ENCODE results near the gene CHRDL1.
"Not testable (repeated sequence)": the region's sequence is repeated elsewhere in the genome, so short reads cannot be mapped to it uniquely, and the experiment has no call there.

CHRDL1 gene, protein sequence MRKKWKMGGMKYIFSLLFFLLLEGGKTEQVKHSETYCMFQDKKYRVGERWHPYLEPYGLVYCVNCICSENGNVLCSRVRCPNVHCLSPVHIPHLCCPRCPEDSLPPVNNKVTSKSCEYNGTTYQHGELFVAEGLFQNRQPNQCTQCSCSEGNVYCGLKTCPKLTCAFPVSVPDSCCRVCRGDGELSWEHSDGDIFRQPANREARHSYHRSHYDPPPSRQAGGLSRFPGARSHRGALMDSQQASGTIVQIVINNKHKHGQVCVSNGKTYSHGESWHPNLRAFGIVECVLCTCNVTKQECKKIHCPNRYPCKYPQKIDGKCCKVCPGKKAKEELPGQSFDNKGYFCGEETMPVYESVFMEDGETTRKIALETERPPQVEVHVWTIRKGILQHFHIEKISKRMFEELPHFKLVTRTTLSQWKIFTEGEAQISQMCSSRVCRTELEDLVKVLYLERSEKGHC

DNA sequence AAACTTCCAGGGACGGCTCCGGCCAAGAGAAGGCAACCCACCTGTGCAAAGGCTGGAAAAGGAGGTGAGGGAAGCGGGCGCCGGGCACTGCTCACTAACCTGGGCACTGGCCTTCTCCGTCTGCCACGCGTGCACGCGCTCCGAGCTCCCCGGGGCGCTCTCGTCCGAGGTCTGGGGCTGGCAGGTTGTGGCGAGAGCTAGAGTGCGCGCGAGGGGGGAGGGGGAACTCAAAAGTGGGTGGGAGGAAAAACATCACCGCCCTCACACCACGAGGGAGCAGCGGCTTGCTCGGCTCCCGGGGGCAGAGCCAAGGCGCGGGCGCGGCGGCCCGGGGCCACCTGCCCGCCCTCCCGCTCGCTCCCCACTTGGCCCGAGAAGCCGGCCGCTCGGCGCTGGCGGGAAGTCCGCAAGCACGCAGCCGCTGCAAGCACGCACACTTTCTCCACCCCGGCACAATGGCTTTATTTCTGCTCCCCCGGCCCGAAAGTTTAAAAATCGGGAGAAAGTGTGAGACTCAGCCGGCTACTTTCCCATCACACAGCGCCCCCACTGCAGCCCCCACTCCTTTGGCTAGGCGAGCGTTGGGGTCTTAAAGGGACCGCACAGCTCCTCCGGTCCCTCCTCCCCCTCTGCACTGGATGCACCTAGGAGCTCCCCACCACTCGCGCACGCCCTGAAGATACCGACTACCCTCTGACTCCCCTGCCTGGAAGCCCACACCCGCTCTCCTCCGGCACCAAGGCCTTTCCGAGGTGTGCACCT, at the start of gene CHRDL1:
CHRDL1 (minus strand) TSS at position 173 of the 762 bp plus-strand sequence. CDS start 3,636 bp downstream, outside the sequence.
- no peak for DNase-seq

DNA sequence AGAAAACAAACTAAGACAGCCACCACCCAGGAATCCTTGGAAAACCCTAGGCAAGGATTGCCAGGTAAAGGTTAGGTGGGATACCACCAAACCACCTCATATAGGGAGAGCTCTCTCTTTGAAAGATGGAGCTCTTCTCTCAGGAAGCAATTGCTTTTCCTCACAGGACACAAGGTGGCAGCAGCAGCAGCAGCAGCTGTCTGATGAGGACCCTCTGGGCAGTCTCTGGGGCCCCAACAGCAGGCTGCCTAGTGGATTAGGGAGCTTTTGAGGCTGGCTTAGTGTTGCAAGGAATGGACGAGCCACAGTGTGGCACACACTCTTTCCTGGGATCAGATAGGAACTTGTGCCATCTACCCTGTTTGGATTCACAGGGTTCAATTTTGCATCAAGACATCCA, 41.4 kb upstream of the CHRDL1 start:
- DNase-seq = no peak

DNA sequence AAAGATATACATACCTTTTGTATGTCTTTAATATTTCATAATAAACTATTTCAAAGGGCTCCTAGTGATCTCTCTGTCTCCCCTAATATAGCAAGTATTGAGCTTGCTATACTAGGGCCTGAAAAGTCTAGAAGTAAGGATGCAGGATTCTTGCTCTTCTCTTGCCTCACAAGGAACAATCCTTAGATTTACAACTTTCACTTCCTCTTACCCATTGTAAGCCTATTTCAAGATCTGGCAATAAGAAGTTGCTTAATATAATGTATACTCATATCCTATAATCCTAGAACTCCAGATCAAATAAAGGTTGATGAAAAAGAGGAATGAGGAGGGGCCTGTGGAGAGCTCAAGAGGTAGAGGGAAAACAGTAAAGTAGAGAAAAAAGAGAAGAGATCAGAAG, 40.8 kb upstream of the CHRDL1 start:
- no peak for DNase-seq

DNA sequence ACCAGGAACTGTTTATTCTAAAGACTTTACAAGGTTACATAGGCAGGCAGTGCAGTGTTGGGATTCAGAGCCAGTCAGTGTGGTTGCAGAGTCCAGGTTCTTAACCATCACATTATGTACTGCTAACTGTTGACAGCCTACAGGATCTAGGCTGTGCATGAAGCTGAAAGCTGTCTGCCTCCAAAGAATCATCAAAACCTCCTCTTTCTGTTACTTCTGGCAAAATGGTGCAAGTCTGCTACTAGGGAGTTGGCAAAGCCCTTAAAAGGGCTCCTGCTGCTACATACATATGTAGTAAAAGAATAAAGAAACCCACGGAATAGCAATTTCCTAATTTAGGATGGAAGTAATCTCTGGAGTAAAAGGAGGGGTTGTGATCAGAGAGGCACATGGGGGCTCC, 40.4 kb upstream of the CHRDL1 start:
- no peak for DNase-seq

DNA sequence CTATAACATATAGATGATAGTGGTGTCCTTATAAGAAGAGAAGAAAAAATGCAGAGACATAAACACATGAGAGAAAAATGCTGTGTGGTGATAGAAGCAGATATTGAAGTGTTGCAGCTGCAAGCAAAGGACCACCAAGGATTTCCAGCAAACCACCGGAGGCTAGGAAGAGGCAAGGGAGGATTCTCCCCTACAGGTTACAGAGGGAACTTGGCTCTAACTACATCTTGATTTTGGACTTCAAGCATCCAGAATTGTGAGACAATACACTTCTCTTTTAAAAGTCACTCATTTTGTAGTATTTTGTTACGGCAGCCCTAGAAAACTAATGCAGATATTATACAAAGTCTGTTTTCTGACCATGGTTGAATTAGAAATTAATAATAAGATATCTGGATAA, 30.4 kb upstream of the CHRDL1 start:
- DNase-seq = no peak

DNA sequence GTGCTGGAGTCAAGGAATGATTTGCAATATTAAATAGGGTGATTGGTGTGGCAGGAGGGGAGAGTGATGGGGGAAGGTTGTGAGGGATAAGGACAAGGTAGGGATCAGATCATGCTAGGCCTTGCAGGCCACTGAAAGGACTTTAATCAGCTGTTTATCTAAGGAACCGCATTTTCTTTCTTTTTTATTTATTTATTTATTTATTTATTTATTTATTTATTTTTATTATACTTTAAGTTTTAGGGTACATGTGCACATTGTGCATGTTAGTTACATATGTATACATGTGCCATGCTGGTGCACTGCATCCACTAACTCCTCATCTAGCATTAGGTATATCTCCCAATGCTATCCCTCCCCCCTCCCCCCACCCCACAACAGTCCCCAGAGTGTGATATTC, 20.9 kb upstream of the CHRDL1 start:
- DNase-seq = not testable (repeated sequence)

DNA sequence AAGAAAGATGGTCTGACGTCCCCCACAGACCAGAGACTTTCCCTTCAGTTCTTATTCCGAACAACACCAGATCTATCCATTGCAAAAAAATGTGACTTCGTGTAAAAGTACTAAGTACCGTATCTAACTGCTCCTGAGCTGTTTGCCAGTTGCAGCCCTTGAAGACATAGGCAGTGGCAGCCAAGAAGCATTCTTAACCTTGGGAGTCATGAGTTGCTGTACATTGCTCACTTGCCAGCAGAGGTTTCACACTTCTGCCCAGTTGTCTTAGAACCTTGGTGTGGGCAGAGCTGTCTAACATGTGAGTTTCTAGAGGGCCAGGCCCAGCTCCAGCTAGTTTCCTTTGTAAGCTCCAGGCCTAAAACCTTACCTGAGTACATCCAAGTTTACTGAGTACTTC, 10.5 kb upstream of the CHRDL1 start:
- DNase-seq = no peak

DNA sequence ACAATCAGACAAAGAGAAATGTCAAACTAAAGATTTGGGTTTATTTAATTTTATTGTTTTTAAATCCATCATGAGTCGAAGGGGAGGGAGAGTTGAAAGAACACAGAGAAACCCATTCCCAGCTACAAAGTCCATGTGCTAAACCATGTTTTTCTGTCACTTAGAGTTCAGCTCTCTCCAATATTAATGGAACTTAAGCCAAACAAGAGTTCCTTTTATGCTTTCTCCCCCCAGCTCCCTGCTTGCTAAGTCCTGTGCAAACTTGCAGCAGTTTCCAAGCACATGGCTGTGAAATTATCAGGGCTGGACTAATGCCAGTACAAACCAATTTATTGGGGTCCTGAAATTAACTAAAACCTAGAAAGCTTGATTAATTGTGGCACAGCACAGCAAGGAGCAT, 9.7 kb upstream of the CHRDL1 start:
- no peak for DNase-seq

DNA sequence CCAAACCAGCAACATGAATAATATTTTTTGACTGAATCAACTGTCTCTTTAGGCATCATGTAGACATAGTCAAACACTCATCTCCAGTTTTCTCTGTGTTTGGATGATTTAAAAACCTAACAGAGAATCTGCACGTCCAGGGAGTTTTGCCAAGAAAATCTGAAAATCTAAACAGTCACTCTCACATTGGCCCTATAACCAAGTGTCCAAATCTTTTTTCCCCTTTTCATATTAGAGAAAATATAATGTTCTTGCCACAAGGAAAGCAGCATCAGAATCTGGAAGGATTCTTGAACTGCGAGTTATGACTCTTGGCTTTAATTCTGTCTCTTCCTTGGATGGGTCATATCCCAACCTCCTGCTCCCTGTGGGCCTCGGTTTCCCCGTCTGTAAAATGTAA, 8.8 kb upstream of the CHRDL1 start:
- DNase-seq = no peak

DNA sequence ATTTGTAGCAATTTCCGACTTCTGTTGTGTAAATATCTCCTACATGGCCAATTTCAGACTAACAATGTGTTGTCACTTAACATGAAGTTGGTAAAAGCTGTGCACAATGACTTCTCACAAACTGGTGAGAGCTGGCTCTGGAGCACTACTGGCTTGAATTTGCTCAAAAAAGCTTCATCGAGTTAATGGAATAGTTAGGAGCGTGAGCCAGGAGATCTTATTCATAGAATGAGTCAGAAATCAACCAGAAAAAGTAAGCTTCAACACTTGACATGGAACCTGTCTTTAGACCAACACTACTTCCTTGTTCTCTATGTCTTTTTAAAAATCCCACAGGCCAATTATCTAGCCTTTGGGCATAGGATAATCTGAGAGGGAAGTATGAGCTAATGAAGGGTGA, 7.9 kb upstream of the CHRDL1 start:
- DNase-seq = no peak

DNA sequence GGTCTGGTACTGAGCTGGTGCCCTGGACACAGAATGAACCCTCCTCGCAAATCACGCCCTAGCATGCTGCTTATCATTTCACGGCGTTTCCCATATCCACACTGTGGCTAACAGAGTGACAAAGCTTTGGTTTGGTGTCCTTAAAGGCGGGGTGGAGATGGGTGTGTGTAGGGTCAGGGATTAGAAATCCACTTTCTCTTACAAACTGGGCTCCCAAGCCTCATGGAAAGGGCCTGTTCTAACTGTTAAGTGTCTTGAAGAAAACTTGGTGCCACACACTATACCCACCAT, 735 bp upstream of the CHRDL1 start:
- DNase-seq = no peak

DNA sequence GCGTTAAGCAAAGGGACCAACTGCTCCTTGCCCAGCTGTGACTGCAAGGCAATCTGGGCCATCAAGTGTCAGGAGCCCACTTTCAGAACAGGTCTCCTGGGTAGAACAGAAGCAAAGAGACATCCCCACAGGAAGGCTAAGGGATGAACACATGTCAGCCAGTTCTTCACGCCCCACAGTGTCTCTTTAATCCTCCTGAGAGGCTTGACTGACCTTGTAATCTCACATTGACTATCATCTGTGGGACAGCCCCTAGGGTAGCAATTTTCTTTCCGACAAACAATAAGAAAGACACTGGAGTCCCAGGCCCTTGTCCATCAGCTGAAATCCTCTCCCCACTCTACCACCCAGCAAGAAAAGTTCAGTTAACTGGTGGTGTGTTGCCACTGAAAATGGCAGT, 1.0 kb downstream of the CHRDL1 start:
- no peak for DNase-seq

DNA sequence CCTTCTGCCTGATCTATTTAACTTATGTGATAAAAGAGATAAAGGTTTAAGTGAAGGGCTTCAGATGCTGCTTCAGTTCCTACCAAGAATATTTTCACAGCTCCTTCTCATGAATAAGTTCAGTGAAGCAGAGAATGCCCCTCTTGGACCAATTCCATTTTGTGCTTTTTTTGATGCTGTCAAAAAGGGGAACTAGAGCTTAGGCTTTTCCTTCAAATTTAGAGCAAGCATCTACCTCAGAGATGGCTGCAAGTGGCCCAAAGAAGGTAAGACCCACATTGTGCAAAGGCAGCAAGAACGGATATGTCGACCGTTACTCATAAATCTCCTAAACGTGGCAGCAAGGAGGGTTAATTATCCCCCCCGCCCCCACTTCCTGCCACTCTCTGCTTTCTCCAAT, 4.5 kb downstream of the CHRDL1 start:
- no peak for DNase-seq

DNA sequence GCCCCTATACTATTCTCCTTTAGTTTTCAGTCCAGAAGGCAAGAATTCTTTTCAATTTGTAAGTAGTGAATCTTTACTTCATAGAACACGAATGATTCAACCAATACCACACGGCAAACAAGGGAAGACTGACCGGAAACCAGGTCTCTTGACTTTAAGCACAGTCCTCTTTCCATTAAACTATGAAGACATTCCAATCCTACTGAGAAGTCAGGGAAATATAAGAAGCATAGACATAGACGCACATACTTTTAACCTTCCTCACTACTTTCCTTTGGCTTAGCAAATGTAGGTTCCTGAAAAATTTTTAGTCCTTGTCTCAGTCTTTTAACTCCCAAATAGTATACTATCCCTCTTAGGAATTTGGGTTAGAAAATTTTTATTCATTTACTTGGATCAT, 9.1 kb downstream of the CHRDL1 start:
- no peak for DNase-seq

DNA sequence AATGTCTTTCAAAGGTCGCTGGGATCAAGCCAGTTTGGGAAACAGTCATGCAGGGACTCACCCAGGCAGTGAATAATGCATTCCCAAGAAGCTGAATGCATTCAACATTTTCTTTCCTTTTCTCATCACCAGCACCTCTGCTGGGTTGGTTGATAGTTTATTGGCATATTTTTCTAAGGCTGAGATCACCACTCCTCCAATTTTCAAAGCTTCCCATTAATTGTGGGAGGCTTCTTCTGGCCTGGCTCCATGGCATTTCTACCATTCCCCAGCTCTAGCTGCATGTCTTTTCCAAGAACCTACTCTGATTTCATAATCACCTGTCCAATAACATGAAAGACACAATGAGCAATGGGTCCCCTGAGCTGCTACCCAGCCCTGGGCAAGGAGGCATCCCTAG, 35.8 kb downstream of the CHRDL1 start:
- no peak for DNase-seq

DNA sequence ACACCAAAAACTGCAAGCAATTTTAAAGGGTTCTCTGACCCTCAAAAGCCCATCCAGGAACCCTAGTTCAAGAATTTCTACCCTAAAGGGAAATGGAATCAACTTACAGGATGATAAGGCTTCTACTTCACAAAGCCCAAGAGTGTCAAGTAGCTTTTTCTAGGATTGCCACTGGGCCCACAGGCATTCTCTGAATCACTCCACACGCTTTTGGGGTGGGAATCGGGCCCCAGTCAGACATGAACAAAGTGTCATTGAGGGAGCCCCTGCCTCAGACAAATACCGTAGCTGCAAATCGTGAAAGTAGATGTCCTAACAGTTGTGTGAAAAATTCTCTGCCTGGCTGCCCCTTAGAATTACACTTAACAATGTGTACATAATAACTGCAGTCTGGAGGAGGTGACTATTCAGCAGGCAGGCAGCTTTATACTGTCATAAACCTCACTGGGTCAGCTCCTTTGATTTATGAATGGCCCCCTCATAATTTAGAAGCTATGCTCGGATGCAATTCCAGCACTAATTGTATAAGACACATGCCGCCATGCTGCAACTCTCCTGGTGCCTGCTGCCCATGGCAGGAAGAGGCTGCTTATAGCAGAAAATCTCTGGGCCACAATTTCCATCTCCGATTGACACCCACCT, 36.7 kb downstream of the CHRDL1 start:
- DNase-seq = no peak

DNA sequence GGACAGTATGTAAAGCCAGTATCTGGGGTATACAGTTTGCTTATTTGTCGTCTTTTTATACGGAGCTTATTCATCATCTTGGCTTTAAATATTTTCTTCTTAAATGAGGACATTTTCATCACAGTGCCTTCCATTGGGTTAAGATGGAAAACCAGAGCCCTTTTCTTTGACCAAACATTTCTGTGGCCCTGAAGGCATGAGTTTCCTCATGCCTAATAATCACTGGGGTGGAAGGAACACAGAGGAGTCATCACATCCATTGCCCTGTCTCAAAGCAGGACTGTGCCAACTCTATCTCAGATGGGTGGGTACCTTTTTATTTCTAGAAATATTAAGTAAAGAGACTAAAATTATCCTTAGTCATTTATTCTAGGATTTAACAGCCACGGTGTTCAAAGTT, 40.0 kb downstream of the CHRDL1 start:
- DNase-seq = no peak

DNA sequence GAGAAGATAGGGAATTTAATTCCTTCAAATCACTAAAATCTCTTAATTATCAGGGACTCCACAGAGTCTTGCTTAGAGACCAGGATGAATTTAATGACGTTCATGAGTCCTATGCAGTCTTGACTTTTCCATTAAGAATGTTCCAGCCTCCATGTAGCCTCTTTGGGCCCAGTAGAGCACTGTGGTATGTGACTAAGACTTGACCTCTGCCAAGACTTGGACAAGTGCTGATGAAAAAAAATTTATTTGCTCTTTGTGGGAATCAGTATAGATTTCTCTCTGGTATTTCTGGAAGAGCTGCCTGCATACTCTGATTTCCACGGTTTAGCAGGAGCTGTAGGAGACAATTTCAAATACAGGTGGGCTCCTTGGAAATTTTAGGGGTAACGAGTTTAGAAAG, 40.6 kb downstream of the CHRDL1 start:
- DNase-seq = no peak

DNA sequence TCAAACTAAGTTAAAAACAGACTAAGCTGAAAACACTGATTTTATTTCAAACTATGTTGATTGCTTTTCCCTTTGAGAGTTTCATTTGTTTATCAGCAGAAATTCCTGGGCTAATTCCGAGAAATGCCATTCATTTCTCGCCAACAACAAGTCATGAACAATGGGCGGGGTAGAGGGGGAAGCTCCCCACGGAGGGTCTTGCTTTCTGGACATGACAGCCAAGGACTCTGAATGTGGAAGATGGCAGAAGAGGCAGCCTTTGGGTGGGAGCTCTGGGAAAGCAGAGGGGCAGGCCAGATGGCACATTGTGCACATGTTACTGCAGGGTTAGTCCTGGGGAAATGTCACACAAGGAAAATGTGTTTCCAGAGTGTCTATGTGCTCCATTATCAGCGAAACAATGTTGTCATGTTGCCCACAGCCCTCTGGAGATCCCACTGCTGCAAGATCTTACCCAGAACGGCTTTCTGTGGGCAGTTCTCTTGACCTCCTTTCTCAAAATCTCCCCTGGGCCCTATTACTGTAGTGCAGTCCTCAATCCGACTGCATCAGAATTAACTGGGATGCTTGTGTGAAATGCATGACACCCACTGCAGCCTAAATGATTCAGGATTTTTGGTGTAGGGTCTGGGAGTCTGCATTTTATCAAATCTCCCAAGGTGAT, 45.0 kb downstream of the CHRDL1 start:
- no peak for DNase-seq

DNA sequence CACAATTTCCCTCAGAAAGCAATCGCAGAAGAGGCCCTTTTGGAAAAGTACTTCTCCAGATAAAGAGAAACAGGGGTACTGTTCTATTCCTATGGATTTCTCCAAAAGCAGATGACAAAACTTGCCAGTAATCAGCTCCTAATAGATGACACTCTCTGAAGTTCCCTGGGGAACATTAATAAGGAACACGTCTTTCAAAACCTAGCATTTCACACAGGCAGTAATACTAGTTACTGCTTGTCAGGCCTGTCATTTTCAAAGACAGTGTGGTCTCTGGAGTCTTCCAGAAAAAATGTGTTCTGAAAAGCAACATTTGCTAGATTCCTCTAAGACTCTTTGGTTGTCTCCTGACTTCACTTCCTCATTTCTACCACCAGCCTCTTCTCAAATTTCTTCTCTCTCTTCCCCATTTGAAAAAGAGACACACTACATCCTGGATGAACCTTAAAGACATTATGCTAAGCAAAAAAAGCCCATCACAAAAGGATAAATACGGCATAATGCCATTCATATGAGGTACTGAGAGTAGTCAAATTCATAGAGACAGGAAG, 47.3 kb downstream of the CHRDL1 start:
- no peak for DNase-seq

DNA sequence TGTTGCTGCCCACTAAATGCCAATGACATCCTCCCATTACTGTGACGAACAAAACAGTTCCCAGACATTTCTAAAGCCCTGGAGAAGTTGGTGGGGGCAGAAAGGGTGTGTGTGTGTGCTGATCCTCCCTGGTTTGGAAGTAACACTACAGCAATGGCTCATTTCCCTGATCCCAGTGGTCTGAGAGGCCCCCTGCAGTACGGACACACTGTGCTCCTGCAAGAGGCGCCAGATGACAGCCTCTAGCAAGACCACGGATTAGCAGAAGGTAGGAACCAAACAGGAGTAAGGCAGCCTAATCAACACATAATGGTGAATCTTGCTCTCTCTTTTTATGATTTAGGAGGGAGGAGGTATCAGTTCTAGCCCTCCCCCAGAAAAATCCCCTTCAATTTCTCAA, 49.6 kb downstream of the CHRDL1 start:
- DNase-seq = no peak

DNA sequence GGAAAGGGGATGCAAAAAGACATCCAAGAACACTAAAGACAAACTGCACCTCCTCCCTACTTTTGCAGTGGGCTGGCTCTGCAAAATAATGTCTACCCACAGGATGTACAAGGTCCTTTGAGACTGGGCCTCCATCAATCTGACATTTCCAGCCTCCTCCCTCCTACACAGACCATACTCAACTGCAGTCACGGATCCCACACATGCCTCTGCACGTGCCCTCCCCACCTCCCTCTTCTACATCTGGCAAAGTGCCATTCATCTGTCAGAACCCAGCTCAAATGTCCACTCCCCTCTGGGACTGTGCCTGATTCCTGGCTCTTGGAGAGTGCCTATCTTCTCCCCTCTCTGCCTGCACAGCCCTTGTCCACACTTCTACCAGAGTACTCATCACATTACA, 50.3 kb downstream of the CHRDL1 start:
- no peak for DNase-seq

DNA sequence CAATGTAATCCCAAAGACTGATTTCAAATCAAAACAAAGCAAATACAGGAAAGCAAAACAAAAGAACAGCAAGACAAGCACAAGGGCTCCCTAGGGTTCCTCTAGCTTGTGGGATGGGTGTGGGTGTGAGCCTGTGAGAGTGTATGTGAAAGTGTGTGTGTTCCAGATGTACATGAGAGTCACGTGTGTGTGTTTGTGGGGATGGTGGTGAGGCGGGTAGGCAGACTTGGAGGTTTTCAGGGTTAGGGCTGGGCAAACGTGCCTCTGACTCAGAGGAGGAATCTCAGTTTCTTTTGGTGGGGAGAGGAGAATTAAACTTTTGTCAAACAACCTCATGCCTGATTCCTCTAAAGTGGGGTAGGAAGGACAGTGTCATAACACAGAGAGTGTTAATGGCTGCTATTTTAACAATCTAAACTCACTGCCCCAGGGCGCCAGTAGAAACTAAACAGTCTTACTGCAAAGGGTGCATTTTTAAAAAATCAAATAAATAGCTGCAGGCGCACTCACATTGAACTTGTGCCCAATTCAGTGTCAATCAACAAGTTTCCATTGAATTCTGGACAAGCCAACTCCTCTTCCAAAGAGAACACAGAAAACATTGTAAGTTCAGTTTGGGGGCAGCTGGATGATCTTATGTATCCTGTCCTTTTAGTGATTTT, 51.8 kb downstream of the CHRDL1 start:
- DNase-seq = no peak

Data from activated naive CD4-positive, alpha-beta T cell treated with Interleukin-2 at 50 U/mL for 16 hours (primary cell).